ENCODE measurements around the gene SLC10A7.

SLC10A7 gene

DNA sequence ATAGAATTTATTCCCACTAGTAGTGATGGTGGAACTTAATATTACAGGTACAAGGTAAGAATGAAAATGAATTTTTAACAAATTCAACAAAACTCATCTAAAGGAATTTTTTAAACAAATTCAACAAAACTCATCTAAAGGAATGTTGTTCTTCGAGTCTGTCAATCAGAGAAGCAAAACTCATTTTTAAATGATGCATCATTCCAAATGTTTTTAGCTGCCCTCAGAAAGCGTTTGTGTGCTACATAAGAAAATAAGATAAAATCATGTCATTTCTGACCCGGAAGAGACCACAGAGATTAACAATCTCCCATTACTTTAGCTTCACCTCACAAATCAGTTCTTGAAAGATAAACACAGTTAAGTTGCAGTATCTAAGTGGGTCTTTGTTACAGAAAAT, 178.0 kb downstream of the SLC10A7 start:
- no peak for DNase-seq

DNA sequence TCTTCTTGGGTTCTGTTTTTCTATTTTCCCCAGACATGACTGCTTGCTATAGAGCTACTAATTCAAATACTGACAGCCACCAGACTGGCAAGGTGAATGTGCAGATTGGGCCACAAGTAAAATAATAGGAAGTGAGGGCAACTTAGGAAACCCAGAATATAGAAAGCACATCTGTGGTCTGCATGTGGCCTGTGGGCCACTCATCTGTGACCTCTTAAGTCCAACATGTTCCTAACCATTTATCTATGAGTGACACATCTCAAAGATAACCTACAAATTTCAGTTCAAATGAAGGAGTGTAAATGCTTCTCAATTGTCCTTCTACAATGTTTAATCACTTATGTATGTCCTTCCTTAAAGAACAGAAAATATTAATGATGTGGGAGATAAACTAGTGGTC, 178.5 kb downstream of the SLC10A7 start:
- no peak for DNase-seq

DNA sequence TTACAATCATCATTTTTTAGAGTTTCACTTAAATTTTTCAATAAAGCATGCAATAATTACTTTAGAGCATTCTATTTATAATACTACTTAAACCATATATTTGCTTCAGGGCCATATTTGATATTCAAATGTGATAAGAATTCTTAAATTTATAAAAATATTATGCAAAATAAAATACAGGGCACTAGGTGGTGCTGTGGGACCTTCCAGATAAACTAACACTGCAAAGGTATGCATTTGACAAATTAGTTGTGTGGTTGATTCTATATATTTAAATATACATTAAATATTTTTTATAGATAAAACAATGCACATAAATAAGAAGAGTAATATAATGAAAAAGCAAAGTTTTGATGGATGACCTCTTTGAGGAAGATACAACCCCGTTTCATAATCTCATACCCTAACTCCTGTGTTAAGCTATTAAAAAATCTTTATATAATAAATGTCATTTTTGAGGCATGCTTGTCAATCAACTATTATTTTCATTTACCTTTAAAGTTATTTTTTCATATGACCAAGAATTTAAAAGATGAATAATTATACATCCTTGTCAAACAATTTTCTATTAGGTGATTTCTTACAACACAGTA, 179.0 kb downstream of the SLC10A7 start:
- peak; percentile 36 for DNase-seq

DNA sequence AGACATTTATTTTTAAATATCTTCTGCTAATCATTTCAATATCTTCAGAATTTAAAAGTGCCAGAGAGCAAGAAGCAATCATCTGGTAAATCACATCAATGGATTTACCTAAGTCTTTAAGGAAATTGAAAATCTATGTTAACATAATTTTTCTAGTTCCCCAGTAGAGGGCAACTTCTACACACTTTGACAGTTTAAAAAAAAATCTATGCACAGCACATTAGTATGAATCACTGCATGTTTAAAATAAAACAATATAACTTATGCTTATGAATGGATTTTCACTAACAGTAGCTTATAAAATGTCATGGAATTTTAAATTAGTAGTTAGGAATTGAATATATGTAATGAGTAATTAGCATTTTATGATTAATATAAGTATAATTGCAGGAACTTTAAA, 180.9 kb downstream of the SLC10A7 start:
- peak; percentile 37 for DNase-seq

DNA sequence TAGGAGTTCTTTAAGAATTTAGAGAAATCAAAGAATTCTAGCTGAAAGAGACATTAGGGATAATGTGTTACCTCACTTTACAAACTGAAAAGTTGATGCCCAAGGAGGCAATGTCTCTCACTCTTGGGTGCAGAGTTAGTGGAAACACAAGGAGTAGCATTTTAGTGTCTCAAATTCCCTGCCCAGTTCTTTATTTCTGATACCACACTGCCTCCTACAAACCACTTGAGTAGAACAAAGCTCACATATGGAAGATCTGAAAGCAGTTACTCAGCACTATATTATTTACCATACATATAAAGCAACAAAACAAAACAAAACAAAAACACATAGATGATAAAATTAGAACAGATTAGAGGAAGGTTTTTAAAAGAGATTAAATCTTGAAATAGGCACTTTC, 183.2 kb downstream of the SLC10A7 start:
- DNase-seq, result peak; percentile 13

DNA sequence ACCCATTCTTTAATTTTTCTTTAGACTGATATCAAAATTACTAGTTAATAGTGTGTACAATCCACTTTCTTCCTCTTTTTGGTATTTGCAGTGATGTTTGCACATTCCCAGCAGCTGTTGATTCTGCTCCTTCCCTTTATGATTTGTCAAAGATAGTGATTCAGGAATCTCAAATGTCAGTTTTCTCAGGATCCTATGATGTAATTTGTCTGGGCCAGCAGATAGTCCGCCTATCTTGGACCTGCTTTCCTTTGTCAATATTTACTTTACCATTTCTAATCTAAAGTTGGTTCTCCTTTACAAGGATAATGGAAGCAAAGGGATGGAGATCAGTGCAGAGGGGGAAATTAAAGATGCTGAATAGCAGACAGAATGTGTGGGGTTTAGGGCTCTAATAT, 185.3 kb downstream of the SLC10A7 start:
- peak; percentile 72 for DNase-seq

DNA sequence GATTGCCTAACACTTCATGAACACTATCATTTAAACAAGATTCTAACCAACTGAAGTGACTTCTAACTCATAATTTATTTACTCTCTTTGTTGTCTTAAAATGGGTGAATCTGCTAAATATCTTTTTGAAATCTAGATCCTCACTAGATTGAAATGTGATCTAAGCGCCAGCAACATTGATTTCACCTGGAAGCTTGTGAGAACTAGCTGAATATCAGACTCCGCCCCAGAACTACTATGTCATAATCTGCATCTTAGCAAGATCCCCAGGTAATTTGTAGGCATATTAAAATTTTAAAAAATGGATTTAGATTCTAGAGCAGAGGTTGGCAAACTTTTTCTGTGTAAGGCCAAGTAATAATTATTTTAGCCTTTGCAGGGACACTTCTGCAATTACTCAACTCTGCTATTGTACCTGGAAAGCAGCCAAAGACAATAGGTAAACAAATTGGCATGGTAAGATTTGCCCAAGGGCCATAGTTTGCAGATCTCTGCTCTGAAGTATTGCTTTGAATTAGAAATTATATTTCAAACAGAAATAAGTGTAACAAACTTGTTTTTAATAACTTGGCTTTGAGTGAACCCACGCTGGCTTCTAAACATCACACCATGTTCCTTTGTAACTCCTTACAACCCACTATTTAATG, 185.9 kb downstream of the SLC10A7 start:
- peak; percentile 74 for DNase-seq

DNA sequence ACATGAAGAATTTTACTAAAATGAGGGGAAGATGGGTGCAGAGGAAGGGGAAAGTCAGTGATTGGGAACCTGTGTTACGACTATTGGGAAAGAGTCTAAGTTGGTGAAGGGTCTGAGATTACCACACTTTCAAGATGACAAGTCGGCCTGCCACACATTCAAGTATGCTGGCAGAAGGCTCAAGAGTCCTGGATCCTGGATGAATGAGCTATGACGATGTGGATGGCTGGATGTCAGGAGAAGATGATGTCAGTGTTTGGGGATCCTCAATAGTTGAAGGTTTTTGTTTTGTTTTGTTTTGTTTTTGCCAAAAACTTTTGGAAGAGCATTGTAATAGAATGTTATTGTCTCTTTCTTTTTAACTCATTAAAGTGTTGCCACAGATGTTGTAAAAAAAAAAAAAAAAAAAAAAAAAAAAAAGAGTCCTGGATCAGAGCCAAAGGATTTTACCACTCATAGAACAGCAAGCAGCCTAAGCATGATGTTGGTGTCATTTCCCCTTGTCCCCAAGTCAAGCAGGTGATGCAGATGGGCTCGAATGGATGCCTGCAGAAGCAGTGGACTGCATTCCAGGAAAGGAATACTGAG, 186.8 kb downstream of the SLC10A7 start:
- no peak for DNase-seq

DNA sequence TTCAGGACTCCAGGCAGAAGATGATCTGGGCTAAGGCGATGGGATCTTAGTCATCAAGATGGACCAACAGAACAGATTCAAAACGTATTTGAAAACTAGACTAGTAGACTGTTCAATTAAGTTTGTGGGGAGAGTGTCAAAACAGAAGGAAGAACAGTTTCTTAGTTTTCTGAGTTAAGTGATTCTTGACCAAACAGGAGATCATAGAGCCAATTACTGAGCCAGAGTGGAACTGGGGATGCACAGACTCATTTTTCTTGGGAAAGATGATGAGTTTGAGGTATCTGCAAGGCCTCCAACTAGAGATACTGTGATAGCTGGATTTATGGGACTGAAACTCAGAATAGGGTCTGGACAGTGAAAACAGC, 187.9 kb downstream of the SLC10A7 start:
- no peak for DNase-seq

DNA sequence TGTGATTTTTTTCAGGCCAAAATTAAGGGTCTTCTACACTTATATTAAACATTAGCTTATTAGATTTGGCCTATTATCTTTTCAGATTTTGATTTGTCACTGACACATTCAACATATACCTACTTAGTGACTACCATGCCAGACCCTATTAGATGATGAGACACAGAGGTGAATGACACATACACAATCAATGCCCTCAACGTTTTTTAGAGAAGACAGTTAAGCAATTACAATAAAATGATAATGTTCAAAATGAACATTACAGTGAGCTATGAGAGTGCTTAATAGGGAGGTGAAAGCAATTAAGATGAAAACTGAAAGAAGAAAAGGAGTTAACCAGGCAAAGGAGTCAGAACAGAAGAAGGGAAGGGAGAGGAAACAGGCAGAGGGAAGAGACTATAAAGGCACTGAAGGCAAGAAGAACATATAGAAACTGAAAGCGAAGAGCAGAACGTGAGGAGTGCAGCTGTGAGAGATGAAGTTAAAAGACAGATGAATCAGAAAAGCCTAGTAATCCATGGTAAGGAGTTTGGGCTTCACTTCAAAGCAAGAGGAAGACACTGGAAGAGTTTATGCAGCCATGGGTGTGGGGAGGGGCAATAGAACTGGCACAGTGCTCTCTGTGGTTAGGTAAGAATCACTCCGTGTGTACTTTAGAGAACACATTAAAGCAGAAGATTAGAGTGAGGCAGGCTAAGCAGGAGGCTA, 188.4 kb downstream of the SLC10A7 start:
- DNase-seq, result peak; percentile 13

DNA sequence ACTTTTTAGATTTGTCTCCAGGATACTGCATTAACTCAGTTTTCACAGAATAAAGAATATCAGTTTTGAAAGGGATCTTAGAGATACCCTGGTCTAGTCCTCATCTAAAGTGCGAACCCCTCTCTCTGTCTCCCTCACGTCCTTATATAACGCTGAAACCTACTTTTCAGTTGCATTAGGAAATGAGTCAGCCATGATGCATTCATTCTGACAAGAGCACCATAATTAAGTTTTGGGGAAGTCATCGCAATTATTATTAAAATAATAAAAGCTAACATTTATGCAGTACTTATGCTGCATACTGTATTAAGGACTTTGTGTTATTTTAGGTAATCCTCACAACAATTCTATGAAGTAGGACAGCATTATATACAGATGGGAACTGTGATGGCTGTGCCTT, 191.3 kb downstream of the SLC10A7 start:
- no peak for DNase-seq

DNA sequence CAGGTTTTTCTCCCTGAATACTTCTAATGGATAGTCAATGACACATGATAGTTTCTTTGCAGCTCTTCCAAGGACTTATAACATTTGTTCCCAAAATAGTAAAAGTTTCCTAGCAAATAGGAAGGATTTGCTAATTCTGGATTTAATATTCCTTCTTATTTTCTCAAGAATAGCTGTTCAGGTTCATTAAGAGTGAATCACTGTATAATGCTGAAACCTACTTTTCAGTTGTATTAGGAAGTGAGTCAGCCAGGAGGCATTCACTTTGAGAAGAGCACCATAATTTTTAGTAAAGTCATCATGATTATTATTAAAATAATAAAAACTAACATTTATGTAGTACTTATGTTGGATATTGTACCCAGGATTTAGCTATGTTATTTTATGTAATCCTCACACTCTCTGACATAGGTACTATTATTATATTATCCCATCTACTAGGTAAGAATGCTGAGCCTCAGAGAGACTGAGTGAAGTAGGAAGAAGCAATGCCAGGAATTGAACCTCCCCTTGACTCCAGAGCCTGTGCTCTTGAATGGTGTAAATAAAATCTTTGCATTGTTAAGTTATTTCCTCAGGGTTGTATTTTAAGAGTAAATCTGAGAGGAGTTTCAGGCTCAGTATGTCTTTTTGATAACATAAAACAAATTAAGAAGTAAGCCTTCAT, 192.6 kb downstream of the SLC10A7 start:
- no peak for DNase-seq

DNA sequence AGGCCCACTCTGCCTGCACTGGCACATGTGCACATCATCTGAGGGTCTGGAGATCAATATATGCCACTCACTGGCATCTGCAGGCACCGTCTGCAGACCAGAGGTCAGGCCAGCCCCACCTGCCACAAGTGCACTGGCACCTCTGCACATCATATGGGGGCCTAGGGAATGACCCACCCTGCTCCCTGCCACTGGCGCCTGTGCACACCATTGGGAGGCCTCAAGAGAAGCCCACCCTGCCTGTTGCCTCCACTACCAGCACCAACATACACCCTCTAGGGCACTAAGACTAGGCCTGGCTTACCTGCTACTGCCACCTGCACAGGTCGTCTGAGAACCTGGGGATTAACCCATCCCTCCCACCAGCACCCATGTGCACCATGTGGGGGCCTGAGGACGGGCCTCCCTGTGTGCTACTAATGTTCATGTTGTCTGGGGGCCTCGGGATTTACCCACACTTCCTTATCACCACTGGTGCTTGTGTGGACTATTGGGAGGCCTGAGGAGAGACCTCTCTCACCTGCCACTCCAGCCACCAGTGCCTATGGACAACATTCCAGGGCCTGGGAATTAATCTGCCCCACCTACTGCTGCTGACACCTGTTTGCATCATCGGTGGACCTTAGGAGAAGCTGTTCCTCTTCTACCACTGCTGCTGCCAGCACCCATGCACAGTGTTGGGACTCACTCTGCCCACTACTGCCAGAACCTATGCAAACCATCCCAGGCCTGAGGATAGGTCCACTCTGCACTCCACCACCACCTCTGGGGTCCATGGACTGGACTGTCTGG, 193.7 kb downstream of the SLC10A7 start:
- no peak for DNase-seq

DNA sequence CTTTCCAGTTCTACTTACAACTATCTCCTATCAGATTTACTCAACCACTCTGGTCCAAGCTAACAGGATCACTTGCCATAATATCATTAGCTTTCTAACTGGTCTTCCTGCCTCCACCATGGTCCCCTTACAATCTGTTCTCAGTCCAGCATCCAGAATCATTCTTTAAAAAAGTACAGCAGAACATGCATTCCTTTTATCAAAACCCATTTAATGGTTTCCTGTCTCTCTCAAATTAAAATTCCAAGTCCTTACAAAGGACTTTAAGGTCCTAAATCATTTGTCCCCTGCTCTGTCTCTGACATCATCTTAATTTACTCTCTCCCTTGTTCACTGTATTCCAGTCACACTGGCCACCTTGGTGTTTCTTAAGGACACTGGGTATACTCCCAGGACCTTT, 202.8 kb downstream of the SLC10A7 start:
- no peak for DNase-seq

DNA sequence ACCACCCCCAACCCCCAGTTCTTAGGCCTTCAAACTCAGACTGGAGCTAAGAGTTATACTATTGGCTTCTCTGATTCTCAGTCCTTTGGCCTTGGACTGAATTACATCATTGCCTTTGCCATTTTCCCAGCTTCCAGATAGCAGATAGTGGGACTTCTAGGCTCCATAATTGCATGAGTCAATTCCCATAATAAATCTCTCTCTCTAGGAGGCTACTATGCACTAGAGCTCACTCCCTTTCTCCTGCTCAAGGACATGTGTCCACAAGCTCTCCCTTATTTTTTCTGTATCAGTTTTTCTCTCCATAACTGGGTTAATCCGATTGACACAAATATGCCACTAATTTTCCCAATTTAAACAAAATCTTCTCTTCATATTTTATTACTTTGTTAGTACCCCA, 204.0 kb downstream of the SLC10A7 start:
- DNase-seq, result no peak

DNA sequence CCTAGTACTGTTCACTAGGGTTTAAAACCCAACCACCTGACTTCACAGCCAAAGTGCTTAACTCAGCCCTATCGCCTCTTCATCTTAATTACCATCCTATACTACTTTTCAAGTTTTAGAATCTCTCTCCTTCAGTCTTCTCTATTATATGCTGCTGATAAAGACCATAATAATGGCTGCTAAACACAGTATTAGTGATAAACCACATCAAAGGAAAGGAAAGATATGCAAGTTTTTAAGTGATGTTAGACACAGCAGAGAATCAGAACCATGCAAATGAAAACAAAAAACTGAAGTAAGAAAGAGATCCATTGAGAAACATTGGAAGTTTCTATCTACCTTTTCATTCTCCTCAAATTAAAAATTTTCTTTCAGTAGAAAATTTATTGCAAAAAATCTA, 206.6 kb downstream of the SLC10A7 start:
- no peak for DNase-seq

DNA sequence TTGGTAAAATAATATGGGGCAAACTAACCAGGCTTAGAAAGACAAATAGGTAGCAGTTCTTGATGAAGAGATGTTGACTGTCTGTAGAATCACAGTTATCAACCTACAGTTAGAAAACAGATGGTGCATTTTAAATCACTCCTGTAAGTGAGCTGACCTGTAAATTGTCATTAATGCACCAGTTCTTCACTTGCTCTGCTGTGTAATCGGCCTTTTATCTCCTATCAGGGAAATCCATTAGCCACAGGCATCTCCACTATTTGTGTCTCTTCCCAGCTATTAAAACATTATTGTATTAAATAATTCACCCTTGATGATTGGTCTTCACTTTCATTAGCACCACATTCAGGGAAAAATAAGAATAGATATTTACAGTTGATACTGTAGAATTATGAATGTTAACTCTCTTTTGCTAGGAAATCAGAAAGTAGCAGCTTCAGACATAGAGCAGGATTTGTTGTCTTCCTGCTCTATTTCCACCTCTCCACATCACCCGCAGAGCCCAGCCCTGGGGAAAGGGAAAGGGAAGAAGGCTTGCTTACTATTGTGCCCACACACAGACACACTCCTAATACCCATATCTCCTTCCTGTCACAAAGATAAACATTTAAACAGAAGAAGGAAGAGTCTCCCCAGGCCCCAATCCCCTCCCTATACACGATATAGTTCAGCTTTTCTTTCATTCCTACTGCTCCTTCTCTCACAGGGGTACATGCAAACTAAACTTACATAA, 210.3 kb downstream of the SLC10A7 start:
- DNase-seq, result peak; percentile 43

DNA sequence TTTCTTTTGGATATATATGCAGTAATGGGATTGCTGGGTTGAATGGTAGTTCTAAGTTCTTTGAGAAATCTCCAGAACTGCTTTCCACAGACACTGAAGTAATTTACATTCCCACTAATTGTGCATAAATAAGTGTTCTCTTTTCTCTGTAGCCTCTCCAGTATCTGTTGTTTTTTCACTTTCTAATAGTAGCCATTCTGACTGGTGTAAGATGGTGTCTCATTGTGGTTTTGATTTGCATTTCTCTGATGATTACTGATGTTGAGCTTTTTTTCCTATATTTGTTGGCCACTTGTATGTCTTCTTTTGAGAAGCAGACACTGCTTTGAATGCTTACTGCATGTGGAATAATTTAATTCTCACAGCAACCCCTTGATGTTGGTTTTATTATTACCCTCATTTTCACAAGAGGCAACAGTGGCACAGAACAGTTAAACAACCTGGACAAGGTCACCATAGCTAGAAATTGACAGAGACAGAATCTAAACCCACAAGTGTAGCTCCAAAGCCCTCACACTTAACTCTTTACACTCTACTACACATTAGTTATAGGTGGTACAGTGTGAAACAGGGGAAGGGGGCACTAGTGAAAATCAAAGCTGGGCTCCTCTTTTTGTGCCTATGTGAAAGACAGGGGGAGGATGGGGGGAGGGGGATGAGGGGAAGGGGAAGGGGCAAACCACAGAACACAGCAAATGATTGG, 211.3 kb downstream of the SLC10A7 start:
- no peak for DNase-seq

DNA sequence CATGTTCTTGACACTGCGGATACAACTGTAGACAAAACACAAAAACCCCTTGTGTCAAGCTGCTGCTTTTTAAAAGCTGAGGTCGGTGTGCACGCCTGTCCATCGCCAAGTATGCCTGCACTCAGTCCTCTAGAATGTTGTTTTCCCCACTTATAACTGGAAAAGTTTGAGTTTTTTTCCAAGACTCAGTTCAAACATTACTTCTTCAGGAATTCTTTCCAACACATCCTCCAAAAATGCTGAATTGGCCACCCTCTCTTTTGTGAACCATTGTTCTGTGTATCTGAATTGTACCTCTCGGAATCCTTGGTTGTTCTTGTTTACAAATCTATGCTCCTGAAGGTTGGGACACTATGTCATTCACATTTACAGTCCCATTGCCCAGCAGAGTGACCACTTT, 212.8 kb downstream of the SLC10A7 start:
- DNase-seq, result no peak

DNA sequence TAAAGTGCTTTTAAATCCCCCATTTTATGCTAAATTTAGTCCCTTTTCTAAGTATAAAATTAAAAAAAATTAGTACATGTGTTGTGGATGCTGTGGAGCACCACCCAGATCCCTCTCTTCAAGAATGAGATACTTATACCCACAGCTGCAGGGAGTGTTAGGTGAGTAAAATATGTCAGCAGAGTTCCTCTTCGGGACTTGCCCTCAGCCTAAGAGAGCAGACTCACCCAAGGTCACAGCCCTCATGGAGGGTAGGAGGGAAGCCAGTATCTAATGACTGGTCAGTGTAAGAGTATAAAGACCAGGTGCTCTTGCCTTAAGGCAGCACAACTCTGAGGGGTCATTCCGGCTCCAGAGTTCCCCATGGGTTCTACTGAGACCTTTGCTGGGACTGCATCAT, 218.9 kb downstream of the SLC10A7 start:
- no peak for DNase-seq

DNA sequence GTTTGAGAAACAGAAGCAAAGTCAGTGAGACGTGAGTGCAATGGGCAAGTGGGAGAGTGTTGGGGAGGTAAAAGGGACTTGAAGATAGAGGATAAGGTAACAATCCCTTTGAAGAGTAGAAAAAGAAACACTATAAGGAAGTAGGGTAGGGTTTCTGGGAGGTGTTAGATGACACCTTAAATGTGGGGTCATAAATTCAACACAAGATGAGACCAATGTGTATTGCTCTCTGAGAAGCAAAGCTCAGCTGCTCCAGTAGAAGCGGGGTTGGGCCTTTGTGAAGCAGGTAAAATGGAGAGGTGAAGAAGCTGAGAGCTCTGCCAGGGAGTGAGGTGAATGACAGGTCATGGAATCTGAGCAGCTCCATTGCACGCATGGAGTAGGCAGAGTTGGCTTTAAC, 222.1 kb downstream of the SLC10A7 start:
- DNase-seq, result no peak
